ENCODE data around the gene TCF15.

TCF15 gene

DNA sequence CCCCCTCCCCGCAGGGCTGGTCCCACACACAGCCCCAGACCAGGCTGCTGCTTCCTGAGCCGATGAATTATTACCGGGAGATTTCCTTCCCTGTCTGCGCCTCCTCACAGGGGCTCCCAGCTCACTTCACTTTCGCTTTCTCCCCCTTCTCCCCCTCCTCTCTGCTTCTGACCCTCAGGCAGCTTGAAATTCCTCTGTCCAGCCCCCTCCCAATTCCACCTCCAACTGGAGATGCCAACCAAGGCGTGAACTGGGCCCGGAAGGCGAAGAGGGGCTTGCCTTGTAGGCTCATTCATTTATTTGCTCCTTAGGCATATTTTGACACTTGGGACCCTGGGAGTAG is 1.7 kb upstream of the TCF15 start:
- Mint-ChIP-seq H3K4me1 (peaks cover 5 to 16% of the 10 kb centered on the region in 2 donors), H3K27ac (no peak overlapping the region), H3K4me3 (no peak overlapping the region), H3K9me3 (no peaks in the 10 kb centered on the region), H3K27me3 (peaks cover 52 to 72% of the 10 kb centered on the region in 2 donors), H3K36me3 (no peaks in the 10 kb centered on the region)
- ATAC-seq (replicated peaks) (no peak), DNase-seq (no peak)

DNA sequence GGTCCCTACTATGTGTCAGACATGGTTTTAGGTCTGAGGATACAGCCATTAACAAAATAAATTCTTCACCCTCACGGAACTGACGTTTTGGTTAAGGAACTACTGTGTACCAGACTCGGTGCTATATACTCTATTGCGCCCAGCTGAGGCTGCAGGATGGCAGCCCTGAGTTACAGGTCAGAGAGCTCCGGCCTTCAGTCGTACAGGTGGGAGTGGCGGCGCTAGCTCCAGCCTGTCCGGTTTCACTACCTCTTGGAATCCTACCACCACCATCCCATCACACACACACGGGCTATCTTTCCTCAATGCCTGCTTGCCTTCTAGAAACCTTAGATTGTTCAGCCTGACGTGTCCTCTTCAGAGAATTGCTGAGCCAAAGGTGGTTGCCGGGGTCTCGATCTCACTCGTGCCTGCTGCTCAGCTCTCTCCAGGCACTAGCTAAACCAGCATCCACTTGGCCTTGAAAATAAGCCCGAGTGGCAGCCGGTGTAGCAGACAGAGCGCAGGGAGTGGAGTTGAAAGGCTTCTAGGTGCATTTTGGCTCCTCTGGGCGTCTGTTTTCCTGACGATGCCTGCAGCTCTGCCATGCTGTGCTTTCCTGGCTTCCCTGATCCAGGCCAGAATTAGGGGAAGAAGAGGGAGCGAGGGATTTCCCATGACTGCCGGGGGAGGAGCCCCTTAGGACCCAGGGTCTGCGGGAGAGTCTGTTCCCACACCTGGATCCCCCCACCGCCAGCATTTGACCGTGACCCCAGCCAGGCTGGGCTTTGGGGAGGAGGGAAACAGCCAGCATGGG is 1.1 kb upstream of the TCF15 start:
- ATAC-seq (replicated peaks) (no peak), DNase-seq (no peak)
- Mint-ChIP-seq H3K9me3 (no peaks in the 10 kb centered on the region), H3K4me3 (peak overlapping the region in 1 of 2 donors; percentile 29), H3K27ac (no peak overlapping the region), H3K4me1 (peaks cover 5 to 16% of the 10 kb centered on the region in 2 donors), H3K27me3 (peaks cover 52 to 74% of the 10 kb centered on the region in 2 donors), H3K36me3 (no peaks in the 10 kb centered on the region)

DNA sequence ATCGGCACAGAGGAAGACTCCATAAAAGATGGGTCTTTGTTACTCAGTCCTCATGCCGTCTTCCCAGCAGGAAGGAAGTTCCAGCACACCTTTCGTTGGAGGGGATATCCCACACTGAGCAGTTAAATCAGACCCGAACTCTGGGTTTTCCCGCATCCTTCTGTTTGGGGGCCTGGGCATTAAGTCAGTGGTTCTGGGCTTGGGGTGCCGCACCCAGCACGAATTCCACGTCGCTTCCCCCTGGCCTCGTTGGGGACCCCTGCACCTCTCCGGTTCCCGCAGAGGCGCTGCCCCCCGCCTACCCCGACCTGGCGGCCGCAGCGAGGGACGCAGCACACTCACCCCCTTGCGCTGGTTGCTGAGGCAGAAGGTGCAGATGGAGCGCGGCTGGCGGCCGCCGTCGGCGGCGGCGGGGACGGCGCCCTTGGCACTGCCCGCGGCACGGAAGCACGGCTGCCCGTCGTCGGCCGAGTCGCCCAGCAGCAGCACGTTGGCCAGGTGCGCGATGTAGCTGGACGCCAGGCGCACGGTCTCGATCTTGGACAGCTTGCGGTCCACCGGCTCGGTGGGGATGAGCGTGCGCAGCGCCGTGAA is 641 bp downstream of the TCF15 start:
- no peak overlapping the region for H3K27ac Mint-ChIP-seq
- H3K4me3 Mint-ChIP-seq: no peak overlapping the region
- H3K9me3 Mint-ChIP-seq: no peaks in the 10 kb centered on the region
- peaks cover 2 to 10% of the 10 kb centered on the region in 2 donors for H3K4me1 Mint-ChIP-seq
- no peaks in the 10 kb centered on the region for H3K36me3 Mint-ChIP-seq
- ATAC-seq (replicated peaks): no peak
- H3K27me3 Mint-ChIP-seq: peaks cover 62 to 79% of the 10 kb centered on the region in 2 donors
- no peak for DNase-seq

DNA sequence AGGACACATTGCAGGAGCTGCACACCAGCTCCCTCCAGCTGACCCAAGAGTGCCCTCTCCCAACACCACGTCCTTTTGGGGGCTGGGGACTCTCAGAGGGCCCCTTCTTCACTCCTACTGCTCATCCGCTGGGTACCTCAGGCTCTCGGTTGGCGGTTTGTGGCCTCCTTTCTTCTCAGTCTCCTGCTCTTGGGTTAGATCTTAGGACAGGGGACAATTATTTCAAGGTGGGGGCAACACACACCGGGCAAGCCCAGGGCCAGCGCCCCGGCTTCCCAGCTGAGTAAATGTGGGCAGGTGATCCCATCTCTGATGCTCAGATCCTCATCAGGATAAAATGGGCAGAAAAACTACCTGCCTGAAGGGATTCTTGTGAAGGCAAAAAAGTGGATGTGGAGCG is 1.1 kb downstream of the TCF15 start:
- Mint-ChIP-seq H3K4me3 (no peak overlapping the region), H3K4me1 (peaks cover 2 to 10% of the 10 kb centered on the region in 2 donors)

DNA sequence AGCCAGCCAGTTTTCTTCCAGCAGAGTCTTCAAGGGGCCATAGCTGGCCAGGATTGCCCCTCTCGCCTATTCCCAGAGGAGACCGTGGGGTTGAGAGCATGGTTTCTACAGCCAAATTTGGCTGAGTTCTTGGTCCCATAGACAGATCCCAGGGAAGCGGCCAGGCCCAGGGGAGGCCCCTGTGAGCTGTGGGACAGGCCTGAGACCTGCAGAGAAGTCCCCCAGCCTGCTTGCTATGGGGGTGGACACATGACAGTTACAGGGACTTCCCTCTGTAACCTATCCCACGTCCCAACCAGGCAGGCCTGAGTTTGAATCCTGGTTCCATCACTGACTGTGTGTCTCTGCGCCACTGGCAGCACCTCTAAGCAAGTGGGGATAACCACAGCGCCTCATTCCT is 2.6 kb downstream of the TCF15 start:
- DNase-seq: no peak
- Mint-ChIP-seq H3K9me3 (no peaks in the 10 kb centered on the region), H3K4me1 (peaks cover 2 to 10% of the 10 kb centered on the region in 2 donors), H3K27ac (no peak overlapping the region), H3K4me3 (no peak overlapping the region), H3K27me3 (peaks cover 51 to 67% of the 10 kb centered on the region in 2 donors), H3K36me3 (no peaks in the 10 kb centered on the region)
- peak in 1 of 2 donors; percentile 36 for ATAC-seq (replicated peaks)

More for the DNA sequence above, 1.1 kb downstream of the TCF15 start:
- peaks cover 60 to 81% of the 10 kb centered on the region in 2 donors for H3K27me3 Mint-ChIP-seq
- no peaks in the 10 kb centered on the region for H3K36me3 Mint-ChIP-seq
- ATAC-seq (replicated peaks) (no peak), DNase-seq (no peak)
- no peak overlapping the region for H3K27ac Mint-ChIP-seq
- no peaks in the 10 kb centered on the region for H3K9me3 Mint-ChIP-seq

DNA sequence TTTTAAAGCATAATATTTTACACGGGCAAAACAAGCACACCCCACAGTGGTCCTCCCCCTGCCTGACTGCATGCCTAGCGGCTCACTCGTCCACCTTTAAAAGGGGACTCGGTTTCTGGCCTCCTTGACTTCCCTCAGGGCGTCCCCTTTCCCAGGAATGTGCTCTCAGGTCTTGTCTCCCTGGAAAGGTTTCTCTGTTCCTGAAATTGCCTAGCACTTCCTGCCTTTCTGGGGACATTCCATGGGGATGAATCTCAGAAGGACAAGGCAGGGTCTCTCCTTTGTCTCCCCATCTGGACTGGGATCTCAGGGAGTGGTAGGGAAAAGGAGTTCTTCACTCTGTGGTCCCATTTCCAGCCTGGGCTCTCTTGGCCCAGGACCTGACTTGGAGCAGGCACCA is 4.9 kb downstream of the TCF15 start:
- no peak for DNase-seq
- peaks cover 35 to 48% of the 10 kb centered on the region in 2 donors for H3K27me3 Mint-ChIP-seq

DNA sequence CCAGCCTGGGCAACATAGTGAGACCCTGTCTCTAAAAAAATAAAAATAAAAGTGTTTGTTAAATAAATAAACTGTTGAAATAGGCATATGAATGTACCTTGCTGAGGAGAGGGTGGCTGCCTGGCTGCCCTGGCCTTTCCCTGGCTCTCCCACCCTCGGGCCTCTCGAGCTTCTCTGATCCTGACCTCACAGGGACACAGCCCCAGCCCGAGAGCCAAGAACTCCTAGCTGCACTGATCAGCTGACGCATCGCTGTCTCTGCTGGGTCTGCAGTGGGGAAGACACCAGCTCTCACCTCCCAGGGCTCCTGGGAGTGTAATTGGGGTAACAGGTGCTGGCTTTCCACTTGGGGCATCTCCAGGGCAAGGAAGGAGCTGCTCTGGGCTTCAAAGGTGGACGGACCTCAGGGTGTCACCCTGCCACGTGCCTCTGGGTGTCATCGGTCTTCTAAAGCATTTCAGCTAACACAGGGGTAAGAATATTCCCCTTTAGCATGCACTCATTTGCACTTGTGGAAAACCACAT is 6.9 kb downstream of the TCF15 start:
- no peaks in the 10 kb centered on the region for H3K4me1 Mint-ChIP-seq
- H3K36me3 Mint-ChIP-seq: no peaks in the 10 kb centered on the region
- H3K9me3 Mint-ChIP-seq: no peaks in the 10 kb centered on the region
- ATAC-seq (replicated peaks): no peak
- no peak overlapping the region for H3K4me3 Mint-ChIP-seq
- peaks cover 27 to 37% of the 10 kb centered on the region in 2 donors for H3K27me3 Mint-ChIP-seq
- no peak for DNase-seq
- no peak overlapping the region for H3K27ac Mint-ChIP-seq

More for the DNA sequence above, 4.9 kb downstream of the TCF15 start:
- no peak for ATAC-seq (replicated peaks)
- no peaks in the 10 kb centered on the region for H3K9me3 Mint-ChIP-seq
- no peak overlapping the region for H3K27ac Mint-ChIP-seq
- no peak overlapping the region for H3K4me3 Mint-ChIP-seq
- H3K36me3 Mint-ChIP-seq: no peaks in the 10 kb centered on the region
- no peaks in the 10 kb centered on the region for H3K4me1 Mint-ChIP-seq

DNA sequence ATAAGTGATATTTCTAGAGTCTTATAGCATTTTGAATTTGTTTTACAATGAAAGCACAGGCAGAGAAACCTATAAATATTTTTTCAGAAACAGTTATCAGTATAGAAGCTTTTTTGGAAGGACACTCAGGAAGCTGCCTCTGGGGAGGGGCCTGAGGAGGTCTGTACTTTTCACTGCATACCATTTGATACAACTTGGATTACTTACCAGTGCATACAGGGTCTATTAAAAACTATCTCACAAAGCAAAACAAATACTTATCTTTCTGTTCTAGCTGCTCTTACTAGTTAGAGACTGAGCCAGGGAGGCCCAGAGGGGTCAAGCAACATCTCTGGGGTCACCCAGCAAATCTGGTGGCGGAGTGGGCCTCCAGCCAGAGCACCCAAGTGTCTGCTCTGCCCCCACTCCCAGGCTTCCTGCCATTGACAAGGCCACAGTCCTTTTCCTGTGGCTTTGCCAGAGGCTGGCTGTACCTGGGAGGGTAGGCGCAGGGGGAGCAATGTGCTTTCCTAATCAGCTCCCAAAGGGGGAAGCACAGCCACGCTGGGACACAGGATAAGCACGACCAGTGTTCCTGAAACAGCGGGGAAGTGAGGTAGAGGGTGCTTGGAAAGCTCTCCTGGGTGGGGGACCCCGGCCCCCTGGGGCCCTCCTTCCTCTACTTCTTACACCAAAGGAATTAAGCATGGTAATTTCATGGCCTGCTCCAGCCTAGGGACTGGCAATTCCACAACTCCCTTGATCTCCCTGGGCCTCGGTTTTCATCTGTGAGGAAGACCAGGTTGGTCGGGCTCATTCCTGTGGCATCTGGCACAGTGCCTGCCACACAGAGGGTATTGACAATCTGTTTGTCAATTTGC is 7.8 kb downstream of the TCF15 start:
- H3K27ac Mint-ChIP-seq: no peak overlapping the region

DNA sequence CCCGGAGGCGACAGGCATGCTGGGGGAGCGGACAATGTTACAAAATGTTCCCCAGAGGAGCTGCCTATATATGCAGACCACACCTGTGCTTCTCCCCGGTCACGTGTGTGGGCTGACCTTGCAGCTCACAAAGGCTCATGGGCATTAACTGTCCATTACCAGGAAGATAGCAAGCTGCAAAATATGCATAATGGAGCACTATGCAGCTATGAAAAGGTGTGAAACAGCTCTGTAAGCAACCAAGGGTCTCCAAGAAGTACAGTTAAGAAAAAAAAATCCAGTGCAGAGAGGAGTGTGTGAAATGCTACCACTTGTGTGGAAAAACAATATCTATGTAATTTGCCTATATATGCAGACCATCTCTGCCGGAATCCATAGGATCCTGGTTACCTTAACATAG is 9.4 kb downstream of the TCF15 start:
- Mint-ChIP-seq H3K27ac (no peak overlapping the region), H3K36me3 (no peaks in the 10 kb centered on the region), H3K4me3 (no peak overlapping the region), H3K4me1 (no peaks in the 10 kb centered on the region), H3K9me3 (no peaks in the 10 kb centered on the region), H3K27me3 (peaks cover 13 to 32% of the 10 kb centered on the region in 2 donors)
- DNase-seq (no peak), ATAC-seq (replicated peaks) (no peak)

More for the DNA sequence above, 7.8 kb downstream of the TCF15 start:
- Mint-ChIP-seq H3K4me1 (no peaks in the 10 kb centered on the region), H3K9me3 (no peaks in the 10 kb centered on the region), H3K4me3 (no peak overlapping the region), H3K36me3 (no peaks in the 10 kb centered on the region), H3K27me3 (peaks cover 22 to 29% of the 10 kb centered on the region in 2 donors)
- DNase-seq (no peak), ATAC-seq (replicated peaks) (no peak)

DNA sequence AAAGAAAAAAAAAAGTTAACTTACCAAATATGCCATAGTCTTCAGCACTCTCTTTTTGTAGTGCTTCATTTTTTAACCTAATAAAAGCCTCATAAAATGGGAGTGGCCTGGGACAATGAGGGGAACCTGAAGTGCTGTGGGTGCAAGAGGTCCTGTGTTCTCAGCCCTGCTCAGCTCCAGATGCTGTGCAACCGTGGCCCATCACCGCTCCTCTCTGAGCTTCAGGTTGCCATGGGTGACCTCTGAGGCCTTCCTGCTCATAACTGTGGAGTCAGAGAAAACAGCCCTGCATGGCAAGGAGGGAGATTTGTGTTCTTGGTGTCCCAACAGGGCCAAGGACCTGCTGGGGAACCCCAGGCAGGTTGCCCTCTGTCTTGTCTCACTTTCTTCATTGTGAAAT is 10.0 kb downstream of the TCF15 start:
- Mint-ChIP-seq H3K27ac (no peak overlapping the region), H3K4me1 (no peaks in the 10 kb centered on the region), H3K36me3 (no peaks in the 10 kb centered on the region), H3K9me3 (no peaks in the 10 kb centered on the region), H3K27me3 (peaks cover 12 to 26% of the 10 kb centered on the region in 2 donors), H3K4me3 (no peak overlapping the region)
- DNase-seq (no peak), ATAC-seq (replicated peaks) (no peak)

DNA sequence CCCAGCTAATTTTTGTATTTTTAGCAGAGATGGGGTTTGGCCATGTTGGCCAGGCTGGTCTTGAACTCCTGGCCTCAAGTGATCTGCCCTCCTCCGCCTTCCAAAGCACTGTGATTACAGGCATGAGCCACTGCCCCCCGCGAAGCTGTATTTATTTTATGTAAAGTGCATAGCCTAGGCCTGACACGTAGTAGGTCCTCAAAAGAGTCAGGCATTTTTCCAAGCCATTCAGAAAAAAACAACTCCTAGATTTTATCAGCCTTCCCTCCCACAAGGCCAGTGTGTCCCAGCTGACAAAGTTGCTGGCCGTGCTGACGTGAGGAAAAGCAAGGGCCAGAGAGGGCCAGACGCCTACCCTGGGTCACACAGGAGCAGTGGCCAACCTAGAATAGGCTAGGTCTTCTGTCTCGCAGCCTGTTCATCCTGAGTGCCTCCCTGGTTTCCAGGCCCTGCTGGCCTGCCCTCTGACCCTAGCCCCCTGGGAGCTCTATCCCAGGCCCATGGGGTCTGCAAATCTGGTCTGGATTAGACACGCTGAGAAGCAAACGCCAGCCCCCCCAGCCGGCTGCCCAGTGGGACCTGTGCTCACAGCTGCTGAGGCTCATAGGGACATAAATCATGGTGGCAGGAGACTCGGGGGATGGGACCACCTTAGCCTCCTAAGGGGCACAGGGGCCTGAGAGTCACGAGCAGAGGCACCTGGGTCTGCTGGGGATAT is 11.8 kb downstream of the TCF15 start:
- DNase-seq (no peak), ATAC-seq (replicated peaks) (no peak)
- Mint-ChIP-seq H3K27ac (no peak overlapping the region), H3K27me3 (peaks cover 13 to 18% of the 10 kb centered on the region in 2 donors), H3K4me3 (no peak overlapping the region), H3K4me1 (no peaks in the 10 kb centered on the region), H3K9me3 (no peaks in the 10 kb centered on the region), H3K36me3 (no peaks in the 10 kb centered on the region)

DNA sequence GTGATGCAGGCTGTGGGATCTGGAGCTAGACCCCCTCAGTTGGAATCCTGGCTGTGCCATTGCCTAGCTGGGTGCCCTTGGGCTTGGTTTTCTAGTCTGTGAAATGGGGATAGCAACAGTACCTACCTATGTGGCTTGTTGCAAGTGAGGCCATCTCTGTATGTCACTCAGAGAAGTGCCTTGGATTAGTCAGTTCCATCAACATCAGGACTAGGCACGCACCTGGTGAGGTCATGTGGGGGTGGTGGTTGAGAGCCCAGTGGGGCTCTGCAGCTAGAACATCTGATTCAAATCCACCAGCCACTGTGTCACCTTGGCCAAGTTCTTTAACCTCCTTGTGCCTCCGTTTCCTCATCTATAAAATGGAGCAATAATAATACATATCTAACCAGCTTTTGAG is 12.5 kb downstream of the TCF15 start:
- Mint-ChIP-seq H3K36me3 (no peaks in the 10 kb centered on the region), H3K27me3 (peaks cover 15 to 22% of the 10 kb centered on the region in 2 donors), H3K4me3 (no peak overlapping the region), H3K9me3 (no peaks in the 10 kb centered on the region), H3K4me1 (no peaks in the 10 kb centered on the region), H3K27ac (no peak overlapping the region)
- DNase-seq: no peak
- ATAC-seq (replicated peaks): no peak

DNA sequence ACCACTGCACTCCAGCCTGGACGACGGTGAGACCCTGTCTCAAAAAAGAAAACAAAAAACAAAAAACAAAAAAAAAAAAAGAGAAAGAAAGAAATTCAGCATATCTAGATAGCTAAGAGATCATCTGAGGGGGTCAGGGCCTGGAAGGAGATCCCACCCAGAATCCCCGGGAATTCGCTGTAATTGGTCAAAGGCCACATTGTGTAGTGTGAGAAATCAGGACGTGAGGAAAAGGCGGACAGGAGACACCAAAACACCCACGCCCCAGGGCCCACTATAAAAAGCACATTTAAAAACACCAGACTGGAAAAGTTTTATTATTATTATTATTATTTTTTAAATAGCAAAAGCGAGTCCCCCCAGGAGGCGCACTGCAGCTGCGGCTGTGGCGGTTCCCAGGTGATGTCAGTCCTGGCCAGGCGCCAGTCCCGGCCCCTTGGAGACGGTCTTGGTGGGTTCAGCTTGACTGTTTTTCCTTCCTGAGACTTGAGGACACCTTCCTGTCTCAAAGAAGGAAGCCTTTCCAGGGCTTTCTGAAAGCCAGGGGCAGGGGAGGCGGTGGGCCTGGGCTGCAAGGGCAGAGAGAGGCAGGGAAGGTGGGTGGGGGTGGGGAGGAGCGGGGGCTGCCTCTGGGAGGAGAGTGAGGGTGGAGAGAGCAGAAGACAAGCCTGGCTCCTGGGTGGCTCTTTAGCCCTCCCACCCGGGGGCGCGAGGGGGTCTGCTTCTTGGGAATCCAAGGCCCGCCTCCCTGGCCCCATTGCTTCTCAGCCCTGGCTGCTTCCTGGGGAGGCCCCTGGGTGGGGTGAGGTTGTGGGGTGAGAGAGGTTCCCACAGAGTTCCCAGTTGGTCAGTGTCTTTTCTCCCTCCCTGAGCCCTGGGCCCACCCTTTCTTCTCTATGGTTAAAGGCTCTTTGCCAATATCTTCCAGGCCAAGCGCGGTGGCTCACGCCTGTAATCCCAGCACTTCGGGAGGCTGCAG is 14.5 kb downstream of the TCF15 start:
- H3K4me1 Mint-ChIP-seq: no peaks in the 10 kb centered on the region
- no peak overlapping the region for H3K4me3 Mint-ChIP-seq
- H3K9me3 Mint-ChIP-seq: no peaks in the 10 kb centered on the region
- no peak for DNase-seq
- no peak for ATAC-seq (replicated peaks)
- no peaks in the 10 kb centered on the region for H3K36me3 Mint-ChIP-seq
- no peak overlapping the region for H3K27ac Mint-ChIP-seq
- peaks cover 23 to 30% of the 10 kb centered on the region in 2 donors for H3K27me3 Mint-ChIP-seq
